ENCODE results near the gene EPHB3. TPM values are rescaled to one million over a fixed set of nuclear protein-coding genes. Genes with fewer than 3 reads are reported as not detected.

Gene EPHB3
- total and polyA plus RNA-seq, 9 donors: 2.1 to 31.0 (median 10.6) TPM

GRCh38 chr3:184543256-184543655, 18.3 kb upstream of the EPHB3 start:
- WGBS, 3 donors: 52 to 60% (median 59%) methylated on average over 6 of the region's 6 CpGs
- Histone ChIP-seq H3K36me3 (no peaks in the 10 kb centered on the region), H3K27ac (no peak overlapping the region), H3K9me3 (no peaks in the 10 kb centered on the region), H3K4me1 (ENCODE audit: insufficient read depth) (peaks cover 1% of the 10 kb centered on the region), H3K27me3 (no peaks in the 10 kb centered on the region), H3K4me3 (no peak overlapping the region)
- TF ChIP-seq CTCF (IDR thresholded peaks at IDR 0.05) (no peak), EP300 (IDR thresholded peaks at IDR 0.05) (no peak), POLR2A (IDR thresholded peaks at IDR 0.05) (no peak)
- intact Hi-C loops (cut with DNase I): loop anchor here (5.0 to 10.0 kb wide), 3 partner anchors 128 to 171 kb away; partner anchors contain the start of gene THPO (in 1 of the 4)
- DNase-seq: no peak

GRCh38 chr3:184543843-184544512, 17.6 kb upstream of the EPHB3 start:
- DNase-seq: peak; percentile 65 to 81 (median 79)
- H3K27me3 ChIP-seq: no peaks in the 10 kb centered on the region
- 4 to 8% (median 7%) methylated on average over 17 to 18 of the region's 18 CpGs for WGBS, 3 donors
- H3K27ac ChIP-seq: no peak overlapping the region
- H3K4me3 ChIP-seq: no peak overlapping the region
- peak; percentile 77 to 93 (median 88) for TF ChIP-seq CTCF (IDR thresholded peaks at IDR 0.05)
- TF ChIP-seq POLR2A (IDR thresholded peaks at IDR 0.05): no peak
- intact Hi-C loops (cut with DNase I): loop anchor here (5.0 to 10.0 kb wide), 3 partner anchors 129 to 172 kb away; partner anchors contain the start of gene THPO (in 1 of the 4)
- peaks cover 1% of the 10 kb centered on the region for H3K4me1 ChIP-seq (ENCODE audit: insufficient read depth)
- no peaks in the 10 kb centered on the region for H3K9me3 ChIP-seq
- no peaks in the 10 kb centered on the region for H3K36me3 ChIP-seq

GRCh38 chr3:184544513-184544861, 17.1 kb upstream of the EPHB3 start:
- H3K9me3 ChIP-seq: no peaks in the 10 kb centered on the region
- H3K27ac ChIP-seq: no peak overlapping the region
- no peaks in the 10 kb centered on the region for H3K27me3 ChIP-seq
- H3K36me3 ChIP-seq: no peaks in the 10 kb centered on the region
- intact Hi-C loops (cut with DNase I): loop anchor here (5.0 to 10.0 kb wide), 3 partner anchors 130 to 172 kb away; partner anchors contain the start of gene THPO (in 1 of the 4)
- H3K4me3 ChIP-seq: no peak overlapping the region
- DNase-seq: no peak
- H3K4me1 ChIP-seq (ENCODE audit: insufficient read depth): peaks cover 1% of the 10 kb centered on the region
- TF ChIP-seq EP300 (IDR thresholded peaks at IDR 0.05) (no peak), CTCF (IDR thresholded peaks at IDR 0.05) (no peak), POLR2A (IDR thresholded peaks at IDR 0.05) (no peak)

- 58 to 67% (median 67%) methylated on average over 3 of the region's 3 CpGs for WGBS, 3 donors
- TF ChIP-seq POLR2A (IDR thresholded peaks at IDR 0.05) (no peak), CTCF (IDR thresholded peaks at IDR 0.05) (no peak), EP300 (IDR thresholded peaks at IDR 0.05) (no peak)
- no peaks in the 10 kb centered on the region for H3K9me3 ChIP-seq
- H3K27ac ChIP-seq: no peak overlapping the region
- H3K4me3 ChIP-seq: no peak overlapping the region
- H3K4me1 ChIP-seq (ENCODE audit: insufficient read depth): peaks cover 1% of the 10 kb centered on the region
- DNase-seq: no peak
- no peaks in the 10 kb centered on the region for H3K36me3 ChIP-seq
- intact Hi-C loops (cut with DNase I): loop anchor here in 2 of 4 donors (10.0 kb wide), 2 partner anchors 131 to 171 kb away; partner anchors contain the start of gene THPO (in 1 of the 2)
- no peaks in the 10 kb centered on the region for H3K27me3 ChIP-seq
Measured at GRCh38 chr3:184545769-184546168, 15.8 kb upstream of the EPHB3 start.
